Activated CD8-positive, alpha-beta memory T cell treated with anti-CD3 and anti-CD28 coated beads for 1 hour (primary cell): ENCODE data around the gene TSC22D1.

ENCODE experiments used
- DNase-seq, 2 donors: peaks; one replicate each; pipeline ENCODE4 v3.0.0-alpha.2; 2020; ENCODE audit warnings: low read depth in 1 of 2; ENCODE audit errors: extremely low read depth in 1 of 2

TSC22D1 gene

DNA sequence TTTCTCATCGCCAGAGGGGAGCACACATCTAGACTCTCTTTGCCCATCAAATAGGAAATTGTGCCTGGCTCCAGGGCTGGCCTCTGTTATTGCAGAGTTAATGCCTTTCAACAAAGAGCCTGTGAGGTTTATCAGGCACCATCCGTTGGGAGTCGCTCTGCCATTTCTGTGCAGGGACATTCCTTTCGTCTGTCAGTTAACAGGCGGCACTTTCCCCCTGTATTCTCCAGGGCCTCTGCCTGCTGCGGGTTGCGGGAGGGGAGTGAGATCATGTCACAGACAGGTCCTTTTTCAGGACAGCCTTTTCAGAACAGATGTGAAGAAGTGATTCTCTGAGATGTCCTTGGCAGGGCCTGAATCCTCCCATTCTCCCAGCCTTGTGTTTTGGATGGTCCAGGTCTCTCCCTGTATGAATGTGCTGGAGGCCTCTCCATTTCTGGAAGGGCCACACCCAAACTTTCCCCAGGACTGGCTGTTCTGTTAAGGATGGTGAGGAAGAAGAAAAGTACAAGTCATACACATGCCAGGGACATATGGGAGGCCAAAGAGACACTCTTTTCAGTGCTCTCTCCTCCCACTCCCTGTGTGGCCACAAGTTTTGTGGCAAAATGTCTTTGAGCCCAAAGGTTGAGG is 187.6 kb downstream of the TSC22D1 start:
- no peak for DNase-seq

DNA sequence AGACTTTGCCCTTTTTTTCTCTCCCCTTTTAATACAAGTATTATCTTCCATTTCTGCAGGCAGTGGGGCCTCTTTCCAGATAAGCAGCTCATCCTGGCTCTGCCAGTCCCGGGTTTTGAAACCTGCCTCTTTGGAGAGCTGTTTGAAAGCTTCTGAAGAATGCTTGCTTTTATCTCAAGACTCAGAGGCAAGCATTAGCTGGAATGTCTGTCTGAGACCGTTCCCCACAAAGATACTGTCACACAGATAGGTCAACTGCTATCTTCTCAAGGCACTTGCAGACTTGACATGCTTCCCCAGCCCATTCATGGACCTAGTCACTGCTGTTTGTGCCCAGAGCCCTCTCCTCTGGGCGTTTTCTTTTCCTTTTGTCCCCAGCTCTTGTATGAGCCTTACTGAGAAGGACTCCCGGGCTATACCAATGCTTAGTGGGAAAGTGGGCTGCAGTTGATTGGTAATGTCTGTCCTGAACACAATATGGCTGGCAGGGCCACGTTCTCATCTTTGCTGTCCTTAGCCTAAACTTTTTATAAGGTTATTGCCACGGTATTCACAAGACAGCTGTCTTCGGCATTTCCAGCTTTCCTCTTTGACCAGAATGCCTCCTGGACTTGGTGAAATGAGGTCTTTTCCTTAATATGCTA is 189.1 kb downstream of the TSC22D1 start:
- no peak for DNase-seq

GRCh38 chr13:44385847-44386246 is 190.3 kb downstream of the TSC22D1 start:
- no peak for DNase-seq

GRCh38 chr13:44385401-44385800 is 190.7 kb downstream of the TSC22D1 start:
- no peak for DNase-seq

GRCh38 chr13:44384778-44385177 is 191.4 kb downstream of the TSC22D1 start:
- no peak for DNase-seq

GRCh38 chr13:44383945-44384344 is 192.2 kb downstream of the TSC22D1 start:
- no peak for DNase-seq

DNA sequence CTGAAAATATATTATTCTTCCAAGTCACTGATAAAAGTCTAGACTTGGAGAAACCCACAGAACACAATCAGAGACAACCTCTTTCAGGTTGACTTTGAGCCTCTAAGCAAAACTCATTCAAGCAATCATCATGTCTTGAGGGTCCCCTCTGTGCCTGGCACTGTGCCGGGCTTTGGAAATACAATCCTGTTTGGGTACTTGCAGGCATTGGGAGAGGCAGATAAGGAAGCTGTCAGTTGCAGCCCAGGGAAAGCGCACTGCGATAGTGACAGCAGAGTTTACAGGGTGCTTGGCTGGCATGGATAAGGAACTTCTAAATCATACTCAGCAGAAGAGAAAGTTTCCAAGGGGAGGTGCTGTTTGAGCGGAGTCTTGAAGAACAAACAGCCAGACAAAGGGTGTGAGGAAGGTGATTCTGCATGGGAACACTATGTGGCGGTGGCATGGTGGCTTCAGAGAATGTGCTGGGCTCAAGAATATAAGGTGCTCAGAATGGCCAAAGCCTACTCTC is 193.4 kb downstream of the TSC22D1 start:
- no peak for DNase-seq
